ENCODE results near the gene HSPBP1.

DNA sequence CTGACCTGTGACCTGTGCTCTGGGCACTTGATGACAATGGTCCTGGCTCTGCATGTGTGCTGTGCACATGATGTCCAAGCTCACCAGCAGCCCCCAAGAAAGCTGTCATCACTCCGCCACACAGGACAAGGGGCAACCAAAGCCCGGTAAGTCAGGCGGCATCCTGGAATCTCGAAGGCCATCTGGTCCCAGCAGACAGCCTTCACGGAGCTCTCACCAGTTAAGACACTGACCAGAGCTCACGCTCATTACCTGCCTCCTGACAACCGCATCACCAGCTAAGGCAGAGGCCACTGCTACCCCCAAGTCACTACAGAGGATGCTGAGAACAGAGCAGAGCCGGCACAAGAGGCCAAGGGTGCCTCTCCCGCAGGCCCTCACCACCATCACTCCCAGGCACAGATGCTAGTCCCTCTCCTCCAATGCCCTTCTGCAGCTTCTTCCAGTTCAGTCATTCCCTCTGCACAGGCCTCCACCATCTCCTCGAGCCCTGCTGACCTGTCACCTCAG lies 31.7 kb downstream of the HSPBP1 start:
- TF ChIP-seq, protein P1, sequence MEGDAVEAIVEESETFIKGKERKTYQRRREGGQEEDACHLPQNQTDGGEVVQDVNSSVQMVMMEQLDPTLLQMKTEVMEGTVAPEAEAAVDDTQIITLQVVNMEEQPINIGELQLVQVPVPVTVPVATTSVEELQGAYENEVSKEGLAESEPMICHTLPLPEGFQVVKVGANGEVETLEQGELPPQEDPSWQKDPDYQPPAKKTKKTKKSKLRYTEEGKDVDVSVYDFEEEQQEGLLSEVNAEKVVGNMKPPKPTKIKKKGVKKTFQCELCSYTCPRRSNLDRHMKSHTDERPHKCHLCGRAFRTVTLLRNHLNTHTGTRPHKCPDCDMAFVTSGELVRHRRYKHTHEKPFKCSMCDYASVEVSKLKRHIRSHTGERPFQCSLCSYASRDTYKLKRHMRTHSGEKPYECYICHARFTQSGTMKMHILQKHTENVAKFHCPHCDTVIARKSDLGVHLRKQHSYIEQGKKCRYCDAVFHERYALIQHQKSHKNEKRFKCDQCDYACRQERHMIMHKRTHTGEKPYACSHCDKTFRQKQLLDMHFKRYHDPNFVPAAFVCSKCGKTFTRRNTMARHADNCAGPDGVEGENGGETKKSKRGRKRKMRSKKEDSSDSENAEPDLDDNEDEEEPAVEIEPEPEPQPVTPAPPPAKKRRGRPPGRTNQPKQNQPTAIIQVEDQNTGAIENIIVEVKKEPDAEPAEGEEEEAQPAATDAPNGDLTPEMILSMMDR (IDR thresholded peaks at IDR 0.05 in 4 of 5, conservative IDR thresholded peaks at IDR 0.05 in 1 of 5) = no peak
- TF ChIP-seq POLR2A (IDR thresholded peaks at IDR 0.05) = no peak
